Measurements from ENCODE around the gene PRH1. TPM values are rescaled to one million over a fixed set of nuclear protein-coding genes. Genes with fewer than 3 reads are reported as not detected.

The PRH1 gene
- total RNA-seq, result 18.2 and 22.4 TPM in 2 replicates

DNA sequence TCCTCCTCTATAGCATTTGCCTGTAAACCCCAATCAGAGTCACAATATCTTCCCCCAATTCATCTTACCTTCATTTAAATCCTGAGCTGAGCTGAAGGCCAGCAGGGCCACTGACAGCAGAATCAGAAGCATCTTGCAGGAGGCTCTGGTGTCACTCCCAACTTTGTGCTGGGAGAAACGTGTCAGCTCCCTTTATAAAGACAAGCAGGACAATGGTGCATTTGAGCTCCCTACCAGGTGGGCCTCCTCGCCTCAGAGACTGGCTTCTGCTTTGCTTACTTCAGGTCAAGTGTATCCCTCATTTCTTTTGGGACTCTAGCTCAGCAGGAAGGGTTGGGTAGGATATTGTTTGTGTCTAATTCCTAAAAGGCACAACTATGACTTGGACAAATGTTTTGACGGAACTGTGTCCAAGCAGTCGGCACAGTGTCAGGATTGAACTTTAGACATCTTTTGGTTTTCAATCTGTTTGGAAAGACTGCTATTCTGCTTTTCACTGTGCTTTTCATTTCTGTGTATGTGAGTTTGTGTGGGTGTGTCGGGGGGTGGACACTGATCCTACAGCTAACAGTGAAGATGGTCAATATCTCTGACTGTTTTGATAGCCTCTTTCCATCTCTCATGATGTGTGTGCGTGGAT is at the start of gene PRH1:
PRH1 (minus strand) TSS at position 170 of the 640 bp plus-strand sequence; CDS start at position 132, 38 bp downstream.
- DNase-seq, result no peak
- Mint-ChIP-seq H3K27ac (no peak within 1 kb of the TSS), H3K4me3 (no peak within 1 kb of the TSS), H3K36me3 (ENCODE audit: low read depth) (peaks cover 3% of the 10 kb centered on the region), H3K4me1 (peaks cover 1% of the 10 kb centered on the region), H3K9me3 (no peaks in the 10 kb centered on the region), H3K27me3 (no peaks in the 10 kb centered on the region)
- intact Hi-C loops (cut with micrococcal nuclease), result no loop called here

DNA sequence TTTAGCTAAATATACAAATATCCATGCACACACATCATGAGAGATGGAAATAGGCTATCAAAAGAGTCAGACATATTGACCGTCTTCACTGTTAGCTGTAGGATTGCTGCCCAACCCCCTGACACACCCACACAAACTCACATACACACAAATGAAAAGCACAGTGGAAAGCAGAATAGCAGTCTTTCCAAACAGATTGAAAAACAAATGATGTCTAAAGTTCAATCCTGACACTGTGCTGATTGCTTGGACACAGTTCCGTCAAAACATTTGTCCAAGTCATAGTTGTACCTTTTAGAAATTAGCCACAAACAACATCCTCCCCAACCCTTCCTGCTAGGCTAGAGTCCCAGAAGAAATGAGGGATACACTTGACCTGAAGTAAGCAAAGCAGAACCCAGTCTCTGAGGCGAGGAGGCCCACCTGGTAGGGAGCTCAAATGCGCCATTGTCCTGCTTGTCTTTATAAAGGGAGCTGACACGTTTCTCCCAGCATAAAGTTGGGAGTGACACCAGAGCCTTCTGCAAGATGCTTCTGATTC is 44.8 kb upstream of the PRH1 start, which contains the start of gene PRH2:
PRH2 (plus strand) TSS at position 491 of the 541 bp plus-strand sequence; CDS start at position 529, 38 bp downstream.
- Mint-ChIP-seq H3K27me3 (no peaks in the 10 kb centered on the region), H3K36me3 (ENCODE audit: low read depth) (no peaks in the 10 kb centered on the region), H3K4me3 (no peak within 1 kb of the TSS), H3K9me3 (no peaks in the 10 kb centered on the region), H3K4me1 (peaks cover 2% of the 10 kb centered on the region), H3K27ac (no peak within 1 kb of the TSS)
- DNase-seq, result no peak
- intact Hi-C loops (cut with micrococcal nuclease), result no loop called here

DNA sequence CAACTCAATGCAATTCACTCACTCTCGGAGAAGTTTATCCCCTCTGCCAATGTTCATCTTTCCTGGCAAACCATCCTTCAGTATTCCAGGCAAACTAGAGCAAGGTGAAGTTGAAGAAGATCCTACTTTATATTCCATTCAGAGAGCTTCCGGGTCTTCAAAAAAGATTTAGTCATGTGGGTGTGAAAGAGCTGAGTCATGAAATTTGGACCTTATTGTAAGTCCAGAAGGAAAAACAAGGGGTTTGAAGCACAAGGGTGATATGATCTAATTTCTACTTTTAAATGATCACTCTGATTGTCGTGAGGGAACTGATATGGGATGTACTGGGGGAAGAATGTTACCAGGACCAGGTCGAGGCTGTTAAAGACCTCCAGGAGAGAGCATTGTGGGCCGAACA is 42.2 kb upstream of the PRH1 start:
- Mint-ChIP-seq H3K27me3 (no peaks in the 10 kb centered on the region), H3K36me3 (ENCODE audit: low read depth) (no peaks in the 10 kb centered on the region), H3K27ac (no peak overlapping the region), H3K9me3 (no peaks in the 10 kb centered on the region), H3K4me1 (no peaks in the 10 kb centered on the region), H3K4me3 (no peak overlapping the region)
- intact Hi-C loops (cut with micrococcal nuclease), result no loop called here
- DNase-seq, result no peak

DNA sequence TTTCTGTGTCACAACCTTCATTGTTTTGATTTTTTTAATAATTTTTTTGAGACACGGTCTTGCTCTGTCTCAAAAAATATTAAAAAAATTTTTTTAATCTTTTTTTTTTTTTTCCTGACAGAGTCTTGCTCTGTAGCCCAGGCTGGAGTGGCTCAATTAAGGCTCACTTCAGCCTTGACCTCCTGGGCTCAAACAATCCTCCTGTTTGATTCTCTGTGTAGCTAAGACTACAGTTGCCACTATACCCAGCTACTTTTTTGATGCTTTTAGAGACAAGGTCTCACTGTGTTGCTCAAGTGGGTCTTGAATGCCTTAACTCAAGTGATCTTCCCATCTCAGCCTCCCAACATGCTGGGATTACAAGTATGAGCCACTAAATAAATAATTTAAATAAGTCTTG is 35.8 kb upstream of the PRH1 start:
- H3K27ac Mint-ChIP-seq, result no peak overlapping the region
- no peaks in the 10 kb centered on the region for H3K27me3 Mint-ChIP-seq
- H3K36me3 Mint-ChIP-seq (ENCODE audit: low read depth), result no peaks in the 10 kb centered on the region
- H3K4me3 Mint-ChIP-seq, result no peak overlapping the region
- intact Hi-C loops (cut with micrococcal nuclease), result no loop called here
- DNase-seq, result no peak
- no peaks in the 10 kb centered on the region for H3K9me3 Mint-ChIP-seq
- no peaks in the 10 kb centered on the region for H3K4me1 Mint-ChIP-seq

DNA sequence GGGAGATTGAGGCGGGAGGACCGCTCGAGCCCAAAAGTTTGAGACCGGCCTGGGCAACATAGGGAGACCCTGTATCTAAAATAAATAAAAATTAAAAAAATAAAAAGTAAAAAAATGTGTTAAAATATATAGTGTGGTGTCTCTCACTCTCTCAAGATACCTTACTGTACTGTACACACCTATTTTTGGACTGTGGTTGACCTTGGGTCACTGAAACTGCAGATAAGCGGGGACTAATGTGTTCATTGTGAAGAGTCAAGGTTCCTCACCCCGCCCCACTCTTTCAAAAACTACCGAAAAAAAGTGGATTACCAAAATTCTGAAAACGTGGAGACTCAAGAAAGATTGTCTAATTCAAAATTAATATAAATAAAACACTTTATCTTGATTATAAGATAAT is 26.3 kb upstream of the PRH1 start:
- no peaks in the 10 kb centered on the region for H3K36me3 Mint-ChIP-seq (ENCODE audit: low read depth)
- intact Hi-C loops (cut with micrococcal nuclease), result no loop called here
- no peaks in the 10 kb centered on the region for H3K27me3 Mint-ChIP-seq
- H3K27ac Mint-ChIP-seq, result no peak overlapping the region
- no peak overlapping the region for H3K4me3 Mint-ChIP-seq
- no peaks in the 10 kb centered on the region for H3K9me3 Mint-ChIP-seq
- DNase-seq, result no peak
- H3K4me1 Mint-ChIP-seq, result no peaks in the 10 kb centered on the region

DNA sequence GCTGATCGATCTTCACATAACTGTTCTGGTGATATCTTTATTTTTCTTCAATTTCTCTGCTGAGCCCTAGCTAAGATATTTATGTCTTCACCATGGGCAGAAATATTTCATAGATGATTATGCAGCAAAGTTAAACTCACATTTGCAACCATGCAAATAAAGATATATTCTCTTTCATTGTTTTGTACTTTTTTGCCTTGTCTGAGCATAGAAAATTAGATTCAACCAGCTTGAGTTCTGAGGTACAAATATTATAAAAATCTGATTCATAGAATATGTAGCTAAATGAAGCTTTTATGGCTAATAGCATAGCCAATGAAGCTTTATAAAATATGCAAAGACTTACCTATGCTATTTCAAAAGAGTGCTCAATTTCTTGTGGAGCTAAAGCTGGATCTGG is 25.4 kb upstream of the PRH1 start, which contains the start of gene TAS2R13:
TAS2R13 (minus strand) TSS at position 101 of the 400 bp plus-strand sequence. CDS start 264 bp downstream, outside the sequence.
- Mint-ChIP-seq H3K9me3 (peaks cover 8% of the 10 kb centered on the region), H3K4me3 (no peak within 1 kb of the TSS), H3K36me3 (ENCODE audit: low read depth) (peaks cover 2% of the 10 kb centered on the region), H3K27me3 (no peaks in the 10 kb centered on the region), H3K4me1 (no peaks in the 10 kb centered on the region), H3K27ac (no peak within 1 kb of the TSS)
- intact Hi-C loops (cut with micrococcal nuclease), result no loop called here
- DNase-seq, result no peak

DNA sequence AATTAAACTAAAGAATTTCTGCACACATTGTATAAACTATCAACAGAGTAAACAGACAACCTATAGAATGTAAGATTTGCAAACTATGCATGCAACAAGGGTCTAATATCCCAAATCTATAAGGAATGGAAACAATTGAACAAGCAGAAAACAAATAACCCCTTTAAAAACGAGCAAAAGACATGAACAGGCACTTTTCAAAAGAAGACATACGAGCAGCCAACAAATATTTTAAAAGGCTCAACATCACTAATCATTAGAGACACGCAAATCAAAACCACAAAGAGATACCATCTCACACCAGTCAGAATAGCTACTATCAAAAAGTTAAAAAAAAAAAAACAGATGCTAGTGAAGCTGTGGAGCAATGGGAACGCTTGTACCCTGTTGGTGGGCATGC is 20.6 kb upstream of the PRH1 start:
- Mint-ChIP-seq H3K4me1 (no peaks in the 10 kb centered on the region), H3K9me3 (peaks cover 12% of the 10 kb centered on the region)
- intact Hi-C loops (cut with micrococcal nuclease), result no loop called here

DNA sequence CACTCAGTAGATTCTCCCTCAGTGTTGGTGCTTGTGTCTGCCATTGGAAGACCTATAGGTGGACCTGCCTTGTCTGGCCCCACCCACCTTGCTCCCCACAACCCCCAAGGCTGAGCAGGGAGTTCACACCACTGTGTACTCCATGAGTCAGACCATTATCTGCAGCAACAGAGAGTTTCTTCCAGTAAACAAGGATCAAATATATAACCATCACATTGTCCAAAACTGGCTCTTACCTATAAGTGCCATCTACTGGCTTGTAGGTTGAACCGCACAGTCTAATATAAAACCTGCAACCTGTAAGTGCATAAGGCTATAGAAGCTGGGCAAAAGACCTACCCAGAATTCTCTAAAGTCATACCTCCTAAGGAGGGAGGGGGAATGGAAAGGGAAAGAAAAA is 17.4 kb upstream of the PRH1 start:
- no peak overlapping the region for H3K4me3 Mint-ChIP-seq
- intact Hi-C loops (cut with micrococcal nuclease), result no loop called here

More for the DNA sequence above, 20.6 kb upstream of the PRH1 start:
- Mint-ChIP-seq H3K27ac (no peak overlapping the region), H3K27me3 (no peaks in the 10 kb centered on the region), H3K4me3 (no peak overlapping the region), H3K36me3 (ENCODE audit: low read depth) (peaks cover 7% of the 10 kb centered on the region)
- no peak for DNase-seq

DNA sequence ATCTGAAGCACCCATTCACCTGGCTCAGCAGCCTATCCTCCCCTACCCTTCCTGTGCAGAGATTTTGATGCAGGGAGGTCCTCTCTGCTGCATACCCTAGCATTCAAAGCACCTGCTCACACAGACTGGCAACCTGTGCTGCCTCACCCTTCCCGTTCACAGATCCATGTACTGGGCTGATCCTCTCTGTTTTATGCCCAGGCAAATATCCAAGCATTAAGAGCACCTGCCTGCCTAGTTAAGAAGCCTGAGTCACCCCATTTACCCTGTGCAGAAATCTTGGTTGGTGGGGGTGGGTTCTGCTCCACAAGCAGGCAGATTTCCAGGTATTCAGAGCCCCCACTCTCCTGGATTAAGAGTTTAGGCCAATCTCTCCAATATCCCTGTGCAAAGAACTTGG is 16.9 kb upstream of the PRH1 start:
- H3K36me3 Mint-ChIP-seq (ENCODE audit: low read depth), result peaks cover 7% of the 10 kb centered on the region
- no peaks in the 10 kb centered on the region for H3K4me1 Mint-ChIP-seq
- H3K9me3 Mint-ChIP-seq, result peaks cover 17% of the 10 kb centered on the region
- DNase-seq, result no peak
- no peak overlapping the region for H3K4me3 Mint-ChIP-seq
- H3K27me3 Mint-ChIP-seq, result no peaks in the 10 kb centered on the region
- no peak overlapping the region for H3K27ac Mint-ChIP-seq
- intact Hi-C loops (cut with micrococcal nuclease), result no loop called here

More for the DNA sequence above, 17.4 kb upstream of the PRH1 start:
- H3K36me3 Mint-ChIP-seq (ENCODE audit: low read depth), result peaks cover 7% of the 10 kb centered on the region
- DNase-seq, result no peak
- H3K27ac Mint-ChIP-seq, result no peak overlapping the region
- no peaks in the 10 kb centered on the region for H3K4me1 Mint-ChIP-seq
- no peaks in the 10 kb centered on the region for H3K27me3 Mint-ChIP-seq
- peaks cover 17% of the 10 kb centered on the region for H3K9me3 Mint-ChIP-seq

DNA sequence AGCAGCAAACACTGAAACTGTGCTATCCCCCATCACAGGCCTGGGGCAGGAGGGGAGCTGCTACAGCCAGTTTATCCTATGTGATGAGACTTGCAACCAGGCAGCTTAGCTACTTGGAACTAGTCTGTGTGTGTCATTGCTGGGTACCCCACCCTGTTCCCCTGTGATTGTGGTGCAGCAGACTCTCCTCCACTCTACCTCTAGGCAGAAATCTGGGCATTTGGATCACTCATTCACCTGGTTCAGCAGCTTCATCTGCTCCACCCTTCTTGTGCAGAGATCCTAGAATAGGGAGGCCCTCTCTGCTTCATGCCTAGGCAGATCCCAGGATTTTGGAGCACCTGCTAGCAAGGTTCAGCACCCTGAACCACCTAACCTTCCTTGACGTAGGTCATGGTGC is 16.5 kb upstream of the PRH1 start:
- DNase-seq, result no peak
- no peaks in the 10 kb centered on the region for H3K27me3 Mint-ChIP-seq
- no peak overlapping the region for H3K27ac Mint-ChIP-seq
- intact Hi-C loops (cut with micrococcal nuclease), result no loop called here
- peaks cover 17% of the 10 kb centered on the region for H3K9me3 Mint-ChIP-seq
- no peak overlapping the region for H3K4me3 Mint-ChIP-seq
- no peaks in the 10 kb centered on the region for H3K4me1 Mint-ChIP-seq
- H3K36me3 Mint-ChIP-seq (ENCODE audit: low read depth), result peaks cover 7% of the 10 kb centered on the region

DNA sequence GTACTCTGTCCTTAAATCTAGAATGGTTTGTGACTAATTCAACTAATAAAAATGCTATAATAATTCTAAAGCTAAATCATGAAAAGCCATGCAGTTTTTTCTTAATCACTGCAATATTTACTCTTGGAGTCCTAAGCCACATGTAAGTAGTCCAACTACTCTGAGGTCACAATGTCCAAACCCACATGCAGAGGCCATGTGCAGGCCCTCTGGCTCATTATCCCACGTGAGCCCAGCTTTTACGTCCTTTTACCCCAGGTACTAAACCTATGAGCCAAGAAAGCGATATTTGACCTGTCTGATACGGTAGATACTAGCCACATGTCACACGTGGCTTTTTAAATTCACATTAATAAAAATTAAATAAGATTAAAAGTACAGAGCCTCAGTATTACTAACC is 12.8 kb upstream of the PRH1 start:
- no peaks in the 10 kb centered on the region for H3K4me1 Mint-ChIP-seq
- no peaks in the 10 kb centered on the region for H3K27me3 Mint-ChIP-seq
- H3K27ac Mint-ChIP-seq, result no peak overlapping the region
- no peak for DNase-seq
- H3K4me3 Mint-ChIP-seq, result no peak overlapping the region
- intact Hi-C loops (cut with micrococcal nuclease), result no loop called here
- no peaks in the 10 kb centered on the region for H3K36me3 Mint-ChIP-seq (ENCODE audit: low read depth)
- H3K9me3 Mint-ChIP-seq, result peaks cover 5% of the 10 kb centered on the region

DNA sequence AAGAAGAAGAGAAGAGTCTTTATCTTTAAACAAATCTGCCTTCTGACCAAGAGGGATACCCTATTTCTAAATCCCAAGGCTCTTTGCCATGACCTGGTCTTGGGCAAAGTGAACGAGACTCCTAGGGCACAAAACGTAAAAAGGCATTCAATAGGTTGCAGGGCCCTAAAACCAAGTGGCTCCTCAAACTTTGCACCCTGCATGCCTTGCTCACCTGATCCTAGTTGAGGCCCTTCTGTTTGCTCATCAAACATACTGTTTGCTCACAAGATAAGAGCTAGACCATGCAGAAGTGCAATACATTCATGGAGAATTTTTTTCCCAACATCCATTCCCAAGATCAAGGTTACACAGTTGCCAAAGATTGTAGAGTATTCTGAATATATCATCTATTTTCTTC is 7.9 kb upstream of the PRH1 start:
- H3K4me3 Mint-ChIP-seq, result no peak overlapping the region
- no peak for DNase-seq
- no peaks in the 10 kb centered on the region for H3K27me3 Mint-ChIP-seq
- H3K4me1 Mint-ChIP-seq, result no peaks in the 10 kb centered on the region
- intact Hi-C loops (cut with micrococcal nuclease), result no loop called here
- peaks cover 3% of the 10 kb centered on the region for H3K9me3 Mint-ChIP-seq
- no peak overlapping the region for H3K27ac Mint-ChIP-seq
- H3K36me3 Mint-ChIP-seq (ENCODE audit: low read depth), result no peaks in the 10 kb centered on the region

DNA sequence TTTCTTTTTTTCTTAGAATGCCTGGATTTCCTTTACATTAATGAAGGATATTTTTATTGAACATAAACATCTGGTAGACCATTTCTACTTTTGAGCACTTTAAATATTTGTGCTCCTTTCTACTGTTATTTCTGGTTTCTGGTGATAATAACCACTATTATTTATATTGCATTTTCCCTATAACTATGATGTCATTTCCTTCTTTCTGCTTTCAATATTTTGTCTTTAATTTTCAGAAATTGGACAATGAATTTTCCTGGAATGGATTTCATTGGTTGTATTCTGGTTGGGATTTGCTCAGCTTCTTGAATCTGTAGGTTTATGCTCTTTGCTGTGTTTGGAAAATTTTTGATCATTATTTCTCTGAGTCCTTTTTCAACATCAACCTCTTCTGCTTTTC is 5.2 kb upstream of the PRH1 start:
- no peaks in the 10 kb centered on the region for H3K27me3 Mint-ChIP-seq
- DNase-seq, result no peak
- H3K4me3 Mint-ChIP-seq, result no peak overlapping the region
- no peak overlapping the region for H3K27ac Mint-ChIP-seq
- peaks cover 1% of the 10 kb centered on the region for H3K4me1 Mint-ChIP-seq
- H3K36me3 Mint-ChIP-seq (ENCODE audit: low read depth), result no peaks in the 10 kb centered on the region
- intact Hi-C loops (cut with micrococcal nuclease), result no loop called here
- peaks cover 3% of the 10 kb centered on the region for H3K9me3 Mint-ChIP-seq

DNA sequence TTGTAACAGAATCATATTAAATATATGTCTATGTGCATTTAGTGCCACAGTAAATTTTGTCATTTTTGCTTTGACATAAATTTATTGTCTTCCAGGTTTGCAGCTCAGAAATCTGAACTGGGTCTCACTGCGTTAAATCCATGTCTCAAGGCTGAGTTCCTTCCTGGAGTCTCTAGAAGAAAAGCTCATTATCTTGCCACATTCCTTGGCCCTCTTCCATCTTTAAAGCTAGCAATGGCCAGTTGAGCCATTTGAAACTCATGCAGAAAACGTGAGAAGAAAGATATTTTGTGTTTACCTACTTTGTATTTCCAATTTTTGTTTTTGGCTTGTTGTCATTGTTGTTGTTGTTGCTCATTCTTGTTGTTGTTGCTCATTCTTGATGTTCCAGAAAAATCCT is 10.7 kb downstream of the PRH1 start:
- no peaks in the 10 kb centered on the region for H3K27me3 Mint-ChIP-seq
- H3K4me3 Mint-ChIP-seq, result no peak overlapping the region
- H3K27ac Mint-ChIP-seq, result no peak overlapping the region
- H3K4me1 Mint-ChIP-seq, result no peaks in the 10 kb centered on the region
- H3K36me3 Mint-ChIP-seq (ENCODE audit: low read depth), result peaks cover 10% of the 10 kb centered on the region
- no peak for DNase-seq
- intact Hi-C loops (cut with micrococcal nuclease), result no loop called here
- H3K9me3 Mint-ChIP-seq, result peaks cover 2% of the 10 kb centered on the region

DNA sequence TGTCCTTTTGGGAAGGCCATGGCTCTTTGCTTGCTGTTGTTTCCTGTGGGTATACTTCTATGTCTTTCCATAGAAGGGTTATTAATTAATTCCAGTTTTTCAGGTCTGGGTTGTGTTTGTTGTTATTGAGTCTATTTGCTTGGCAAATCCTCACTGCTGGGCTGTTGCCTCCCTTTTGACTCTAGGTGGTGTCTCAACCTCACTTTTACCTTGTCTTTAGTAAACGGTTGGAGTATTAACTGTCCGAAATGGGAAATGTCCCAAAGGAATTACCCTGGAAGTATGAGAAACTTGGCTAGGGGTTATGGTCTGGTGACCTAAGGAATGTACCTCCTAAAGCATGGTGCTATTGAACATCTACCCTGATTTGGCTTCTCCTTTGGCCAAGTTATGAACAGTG is 16.7 kb downstream of the PRH1 start:
- Mint-ChIP-seq H3K9me3 (peaks cover 4% of the 10 kb centered on the region), H3K4me3 (no peak overlapping the region), H3K36me3 (ENCODE audit: low read depth) (no peaks in the 10 kb centered on the region), H3K4me1 (no peaks in the 10 kb centered on the region), H3K27me3 (no peaks in the 10 kb centered on the region), H3K27ac (no peak overlapping the region)
- intact Hi-C loops (cut with micrococcal nuclease), result no loop called here
- no peak for DNase-seq

All from activated CD4-positive, alpha-beta T cell treated with anti-CD3 and anti-CD28 coated beads, Interleukin-2, amount 10 ng/mL, durations not matched to agents 24 days and 14 days (primary cell).